ENCODE measurements around the gene TLE5.
"Not testable (repeated sequence)": the region's sequence is repeated elsewhere in the genome, so short reads cannot be mapped to it uniquely, and the experiment has no call there.

The TLE5 gene

DNA sequence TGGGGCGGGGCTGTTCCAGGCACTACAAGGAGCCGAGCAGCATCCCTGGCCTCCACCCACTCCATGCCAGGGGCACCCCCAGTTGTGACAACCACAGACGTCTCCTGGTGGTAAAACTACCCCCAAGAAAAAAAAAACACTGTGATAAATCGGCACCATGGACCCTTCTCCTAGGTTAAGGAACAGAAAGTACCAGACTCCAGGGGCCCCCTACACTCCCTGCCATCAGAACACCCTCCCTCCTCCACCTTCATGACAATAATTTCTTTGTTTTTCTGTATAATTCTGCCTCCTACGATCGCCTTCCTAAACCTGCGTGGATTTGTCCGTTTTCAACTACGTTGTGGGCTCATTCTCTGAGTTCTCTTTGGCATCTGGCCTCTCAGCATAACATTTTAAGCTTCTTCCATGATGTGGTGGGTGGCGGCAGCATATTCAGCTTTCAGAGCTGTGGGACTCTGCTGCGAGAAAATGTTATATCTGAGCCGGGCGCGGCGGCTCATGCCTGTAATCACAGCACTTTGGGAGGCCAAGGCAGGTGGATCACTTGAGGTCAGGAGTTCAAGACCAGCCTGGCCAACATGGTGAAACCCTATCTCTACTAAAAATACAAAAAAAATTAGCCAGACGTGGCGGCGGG, 41.9 kb downstream of the TLE5 start:
- no peak for DNase-seq

DNA sequence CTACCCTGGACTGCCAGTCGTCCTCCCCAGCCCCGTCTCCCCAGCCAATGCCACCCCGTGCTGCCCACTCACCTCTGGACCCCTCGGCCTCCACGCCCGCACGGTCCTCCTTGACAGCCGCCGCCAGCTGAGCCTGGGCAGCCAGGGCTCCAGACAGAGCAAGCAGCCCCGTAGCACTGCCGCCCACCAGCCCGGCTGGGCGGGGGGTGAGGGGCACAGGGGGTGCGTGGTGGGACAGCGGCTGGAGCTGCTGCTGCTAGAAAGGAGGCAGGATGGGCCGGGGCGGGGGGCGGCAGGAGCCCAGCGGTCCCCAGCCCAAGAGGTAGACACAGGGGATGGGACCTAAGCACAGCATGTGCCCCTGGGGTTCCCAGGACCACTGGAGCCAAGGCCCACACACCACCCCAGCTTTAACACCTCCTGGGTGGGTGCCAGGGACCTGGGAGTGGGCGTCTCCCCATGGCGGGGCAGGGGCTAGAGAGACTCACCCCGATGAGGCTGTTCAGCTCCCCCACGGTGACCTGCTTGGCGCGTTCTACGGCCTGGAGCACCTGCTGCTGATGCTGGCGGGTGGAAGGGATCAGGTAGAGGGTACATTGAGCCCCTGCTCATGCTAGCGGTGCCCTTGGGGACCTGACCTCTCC, 43.0 kb downstream of the TLE5 start:
- DNase-seq: no peak

DNA sequence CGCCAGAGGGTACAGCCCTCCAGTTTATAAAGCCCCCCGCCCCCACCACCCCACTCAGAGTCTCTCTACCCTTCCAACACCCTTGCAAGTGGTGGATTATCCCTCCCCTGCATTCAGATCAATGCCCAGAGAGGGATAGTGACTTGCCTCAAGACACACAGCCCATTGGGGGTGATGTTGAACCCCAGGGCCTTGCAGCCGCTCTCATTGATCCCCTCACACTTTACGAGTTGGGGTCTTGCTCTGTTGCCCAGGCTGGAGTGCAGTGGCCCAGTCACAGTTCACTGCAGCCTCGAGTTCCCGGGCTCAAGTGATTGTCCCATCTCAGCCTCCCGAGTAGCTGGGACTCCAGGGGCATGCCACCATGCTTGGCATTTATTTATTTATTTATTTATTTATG, 44.4 kb downstream of the TLE5 start:
- no peak for DNase-seq

DNA sequence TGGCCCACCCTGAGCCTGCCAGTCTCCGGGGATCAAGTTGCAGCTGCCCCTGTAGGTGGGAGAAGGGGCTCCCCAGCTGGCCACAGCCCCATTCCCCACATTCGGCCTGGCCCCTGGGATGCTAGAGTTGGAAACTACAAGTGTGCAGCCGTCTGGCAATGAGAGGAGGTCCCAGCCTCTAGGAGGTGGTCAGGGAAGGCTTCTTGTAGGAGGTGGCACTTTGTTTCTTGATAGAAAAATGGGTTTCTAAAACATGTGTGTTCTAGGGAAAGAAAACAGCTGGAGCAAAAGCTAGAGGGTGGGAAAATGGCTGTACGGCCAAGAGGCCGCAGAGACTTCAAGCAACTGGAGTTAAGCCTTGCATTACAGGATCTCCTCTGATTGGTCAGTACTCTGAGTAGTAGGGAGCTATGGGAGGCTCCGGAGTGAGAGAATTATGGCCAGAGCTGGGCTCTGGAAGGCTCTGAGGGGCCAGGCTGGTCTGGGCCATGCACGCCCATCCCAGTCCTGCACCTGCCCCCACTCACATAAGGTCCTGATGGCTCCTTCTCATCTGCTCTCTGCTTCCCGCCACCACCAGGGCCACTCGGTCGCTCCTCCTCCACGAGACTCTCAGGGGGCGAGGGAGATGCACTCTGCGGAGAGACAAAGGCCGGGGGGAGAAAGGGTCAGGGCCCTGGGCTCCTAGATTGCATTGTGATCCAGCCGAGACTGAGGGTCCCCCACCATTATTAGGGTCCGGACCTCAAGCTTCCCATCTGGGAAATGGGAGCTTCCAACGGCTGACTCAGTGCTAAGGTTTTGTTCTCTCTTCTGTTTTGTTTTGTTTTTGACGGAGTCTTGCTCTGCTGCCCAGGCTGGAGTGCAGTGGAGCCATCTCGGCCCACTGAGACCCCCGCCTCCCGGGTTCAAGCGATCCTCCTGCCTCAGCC, 46.9 kb downstream of the TLE5 start:
- DNase-seq: no peak

DNA sequence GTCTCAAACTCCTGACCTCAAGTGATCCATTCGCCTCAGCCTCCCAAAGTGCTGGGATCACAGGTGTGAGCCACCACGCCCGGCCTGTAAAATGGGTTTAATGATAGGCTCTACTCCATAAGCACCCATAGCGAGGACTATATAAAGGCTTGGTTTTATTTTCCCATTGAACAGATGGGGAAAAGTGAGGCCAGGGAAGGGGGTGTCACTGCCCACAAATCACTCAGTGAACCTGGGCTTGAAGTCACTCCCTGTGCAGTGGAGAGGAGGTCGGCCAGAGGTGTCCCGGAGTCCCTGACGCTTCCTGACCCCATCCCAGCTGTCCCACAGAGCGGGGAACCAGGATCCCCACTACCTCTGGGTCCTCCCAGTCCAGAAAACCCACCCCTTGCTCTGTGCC, 48.2 kb downstream of the TLE5 start:
- DNase-seq: no peak

DNA sequence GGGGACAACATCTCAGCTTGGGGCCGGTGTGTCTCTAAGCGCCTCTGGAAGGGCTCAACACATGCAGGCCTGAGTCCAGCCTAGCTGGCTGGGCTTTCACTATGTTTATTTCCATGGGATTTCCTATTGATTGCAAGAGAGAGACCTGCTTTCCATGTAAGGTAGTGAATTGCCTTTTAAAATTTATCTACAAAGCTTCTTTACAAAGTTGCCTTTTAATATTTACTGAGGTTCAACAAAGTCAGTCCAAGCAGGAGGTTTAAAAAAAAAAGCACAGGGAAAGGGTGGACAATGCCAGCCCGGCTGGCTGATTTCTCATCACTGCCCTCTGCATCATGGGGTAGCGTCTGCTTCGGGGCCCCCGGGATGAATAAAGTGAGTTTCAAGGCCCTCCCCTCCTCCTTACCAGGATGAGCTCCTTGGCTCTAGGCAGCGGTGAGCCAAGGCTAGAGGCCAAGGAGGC, 49.0 kb downstream of the TLE5 start:
- DNase-seq: no peak

DNA sequence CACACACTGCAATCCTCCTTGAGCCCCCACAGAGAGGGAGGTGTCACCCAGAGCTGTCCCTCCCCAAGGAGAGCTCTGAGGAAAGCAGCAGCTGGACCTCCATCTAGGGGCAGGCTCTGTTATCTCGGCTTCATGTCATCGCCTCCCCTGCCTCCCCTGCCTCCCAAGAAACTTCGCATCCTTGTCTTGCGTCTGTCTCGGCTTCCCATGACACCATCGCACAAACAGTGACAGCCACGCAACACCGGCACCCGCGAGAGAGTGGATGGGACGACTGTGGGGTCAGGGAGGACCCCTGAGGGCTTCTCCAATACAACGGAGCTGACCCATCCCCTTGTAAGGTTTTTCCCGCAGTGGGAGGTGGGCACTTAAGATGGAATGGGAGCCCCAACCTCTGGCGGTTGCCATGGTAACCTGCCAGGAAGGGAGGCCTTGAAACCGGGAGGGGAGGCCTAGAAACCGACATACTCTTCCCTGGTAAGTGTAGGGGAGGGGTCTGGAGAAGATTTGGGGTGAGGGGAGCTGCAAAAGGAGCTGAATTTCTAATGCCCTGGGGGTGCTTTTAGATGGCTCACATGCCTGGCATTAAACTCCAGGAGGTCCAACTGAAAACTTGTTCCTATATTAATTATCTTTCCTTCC, 49.6 kb downstream of the TLE5 start:
- DNase-seq: no peak

DNA sequence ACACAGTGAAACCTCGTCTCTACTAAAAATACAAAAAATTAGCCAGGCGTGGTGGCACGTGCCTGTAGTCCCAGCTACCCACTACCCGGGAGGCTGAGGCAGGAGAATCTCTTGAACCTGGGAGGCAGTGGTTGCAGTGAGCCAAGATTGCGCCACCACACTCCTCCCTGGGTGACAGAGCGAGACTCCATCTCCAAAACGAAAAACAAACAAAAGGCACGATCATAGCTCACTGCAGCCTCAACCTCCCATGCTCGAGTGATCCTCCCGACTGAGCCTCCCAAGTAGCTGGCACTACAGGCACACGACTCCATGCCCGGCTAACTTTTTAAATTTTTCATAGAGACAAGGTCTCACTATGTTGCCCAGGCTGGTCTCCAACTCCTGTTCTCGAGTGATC, 50.2 kb downstream of the TLE5 start:
- not testable (repeated sequence) for DNase-seq

DNA sequence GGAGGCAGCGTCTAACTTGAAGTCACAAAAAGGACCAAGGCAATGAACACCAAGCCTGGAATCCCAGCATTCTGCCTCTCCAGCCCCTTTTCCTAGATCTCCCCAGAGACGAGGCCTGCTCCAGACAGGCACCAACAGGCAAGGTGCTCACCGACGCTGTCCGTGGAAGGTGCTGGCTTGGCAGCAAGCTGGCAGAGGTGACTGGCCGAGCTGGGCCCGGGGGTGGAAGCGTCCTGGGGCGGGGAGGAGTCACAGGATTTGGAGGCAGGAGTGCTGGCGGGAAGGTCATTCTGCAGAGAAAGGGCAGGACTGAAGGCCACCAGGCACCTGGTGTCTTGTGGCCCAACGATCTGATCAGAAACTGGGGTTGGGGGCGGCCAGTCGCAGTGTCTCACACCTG, 51.4 kb downstream of the TLE5 start:
- DNase-seq: no peak

DNA sequence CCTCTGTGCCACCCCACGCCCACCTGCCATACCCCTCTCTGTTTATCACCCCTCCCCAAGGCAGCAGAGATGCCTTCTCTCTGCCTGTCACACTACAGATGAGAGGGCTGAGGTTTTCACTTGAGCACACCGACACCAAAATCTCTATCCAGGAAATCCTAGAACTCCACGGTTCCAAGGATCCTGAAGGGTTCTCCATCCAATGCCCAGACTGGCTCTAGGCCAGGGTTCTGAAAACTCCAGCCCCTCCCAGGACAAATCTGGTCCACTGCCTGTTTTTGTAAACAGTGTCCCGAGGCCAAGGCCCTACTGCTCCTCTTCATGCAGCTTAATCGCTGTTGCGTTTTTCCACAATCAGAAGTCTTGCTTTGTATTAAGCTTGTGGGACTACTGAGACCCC, 53.3 kb downstream of the TLE5 start:
- no peak for DNase-seq

DNA sequence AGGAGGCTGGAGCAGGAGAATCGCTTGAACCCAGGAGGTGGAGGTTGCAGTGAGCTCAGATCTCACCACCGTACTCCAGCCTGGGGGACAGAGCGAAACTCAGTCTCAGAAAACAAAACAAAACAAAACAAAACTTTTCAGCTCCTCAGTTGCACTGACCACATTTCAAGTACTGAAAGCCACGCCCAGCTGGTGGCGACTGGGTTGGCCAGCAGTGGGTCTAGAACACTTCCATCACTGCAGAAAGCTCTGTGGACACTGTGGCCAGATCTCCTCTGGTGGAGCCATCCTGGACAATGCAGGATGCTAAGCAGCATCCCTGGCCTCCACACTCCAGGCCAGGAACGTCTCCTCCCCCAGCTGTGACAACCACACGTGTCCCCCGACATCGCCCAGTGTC, 54.3 kb downstream of the TLE5 start:
- no peak for DNase-seq

DNA sequence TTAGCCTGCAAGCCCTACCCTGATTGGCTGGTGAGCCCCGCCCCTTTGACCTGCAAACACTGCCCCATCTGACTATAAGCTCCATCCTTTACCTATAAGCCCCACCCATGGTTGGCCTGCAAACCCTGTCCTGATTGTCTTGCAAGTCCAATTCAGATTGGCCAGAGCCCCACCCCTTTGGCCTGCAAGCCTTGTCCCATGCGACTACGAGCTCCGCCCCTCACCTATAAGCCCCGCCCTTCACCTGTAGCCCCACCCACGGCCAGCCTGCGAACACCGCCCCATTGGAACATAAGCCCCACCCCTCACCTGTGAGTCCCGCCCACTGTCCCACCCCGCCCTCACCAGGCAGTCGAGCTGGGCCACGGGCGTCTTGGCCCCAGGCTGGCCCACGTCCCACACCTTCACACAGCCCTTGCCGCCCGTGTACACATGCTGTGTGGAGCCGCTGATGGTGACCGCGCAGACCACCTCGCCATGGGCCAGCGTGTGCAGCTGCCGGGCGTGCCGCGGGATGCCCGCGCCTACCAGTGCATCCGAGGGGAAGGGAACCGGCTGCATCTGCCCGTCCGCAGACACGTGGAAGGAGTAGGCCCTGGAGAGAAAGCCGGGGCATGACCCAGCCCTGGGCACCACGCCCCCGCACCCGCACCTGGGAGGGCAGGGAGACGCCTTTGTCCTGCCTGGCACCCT, 56.1 kb downstream of the TLE5 start:
- DNase-seq: no peak

DNA sequence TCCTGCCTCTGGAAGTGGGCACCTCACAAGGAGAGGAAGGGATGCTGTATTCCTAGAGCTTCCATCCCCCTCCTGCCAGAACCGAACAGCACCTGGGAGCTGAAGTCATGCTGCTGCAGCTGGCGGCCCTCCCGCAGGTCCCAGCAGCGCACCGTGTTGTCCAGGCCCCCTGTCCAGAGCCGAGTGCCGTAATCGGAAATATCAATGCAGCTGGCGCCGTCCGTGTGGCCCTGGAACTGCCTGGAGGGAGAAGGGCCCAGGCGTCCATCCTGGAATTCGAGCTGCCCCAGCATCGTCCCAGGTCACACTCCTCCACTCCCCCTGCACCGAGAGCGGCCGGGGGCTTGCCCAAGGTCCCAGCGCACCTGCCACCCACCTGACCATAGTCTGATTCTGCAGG, 57.0 kb downstream of the TLE5 start:
- DNase-seq: no peak

DNA sequence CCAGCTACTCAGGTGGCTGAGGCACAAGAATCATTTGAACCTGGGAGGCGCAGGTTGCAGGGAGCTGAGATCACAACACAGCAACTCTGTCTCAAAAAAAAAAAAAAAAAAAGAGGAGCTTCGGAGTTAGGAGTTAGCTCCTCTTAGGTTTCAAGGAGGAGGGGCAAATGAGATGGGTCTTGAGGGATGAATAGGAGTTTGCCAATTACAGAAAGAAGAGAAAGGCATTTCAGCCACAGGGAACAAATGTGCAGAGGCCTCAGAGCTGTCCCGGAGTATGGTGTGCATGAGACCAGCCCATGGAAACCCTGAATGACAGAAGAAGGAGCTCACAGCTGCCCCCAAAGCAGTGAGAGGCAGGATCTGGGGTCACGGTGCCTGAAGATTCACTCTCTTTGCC, 57.8 kb downstream of the TLE5 start:
- DNase-seq: no peak

DNA sequence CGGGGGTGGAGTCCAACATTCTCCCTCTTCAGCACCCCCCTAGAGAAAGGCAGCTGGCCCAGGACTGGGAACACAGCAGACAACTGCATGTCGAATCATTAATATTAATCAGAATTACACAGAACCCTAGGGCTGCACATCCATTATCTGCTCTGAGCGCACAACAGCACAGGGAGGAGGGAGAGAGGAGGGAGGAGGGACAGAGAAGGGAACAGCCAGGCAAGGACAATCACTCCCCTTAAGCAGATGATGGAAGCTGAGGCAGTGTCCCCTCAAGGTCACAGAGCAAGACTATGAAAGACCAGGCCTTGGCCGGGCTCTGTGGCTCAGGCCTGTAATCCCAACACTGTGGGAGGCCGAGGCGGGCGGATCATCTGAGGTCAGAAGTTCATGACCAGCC, 59.2 kb downstream of the TLE5 start:
- DNase-seq: no peak
